ELF-1 (cell line): ENCODE data around the gene GNPDA2.
A peak's percentile ranks its signal among the peaks of the same experiment; 100 is the strongest.
"Not testable (repeated sequence)": the region's sequence is repeated elsewhere in the genome, so short reads cannot be mapped to it uniquely, and the experiment has no call there.

Experiments used
- DNase-seq: peaks from one replicate; pipeline ENCODE4 v3.0.0-alpha.2; 2016; ENCODE audit warnings: low read depth, low spot score

GNPDA2 gene

GRCh38 chr4:44726038-44726871 is at the start of gene GNPDA2:
TSS of gene GNPDA2 (minus strand) at chr4:44726556. CDS start at chr4:44722207, 4,349 bp downstream.
- DNase-seq: peak; percentile 91

GRCh38 chr4:44772340-44772739 is 46.0 kb upstream of the GNPDA2 start:
- DNase-seq: no peak

- DNase-seq: no peak
Measured at GRCh38 chr4:44771789-44772188, 45.4 kb upstream of the GNPDA2 start.

- no peak for DNase-seq
Measured at GRCh38 chr4:44766453-44766852, 40.1 kb upstream of the GNPDA2 start.

- DNase-seq: no peak
Measured at GRCh38 chr4:44765116-44765515, 38.8 kb upstream of the GNPDA2 start.

GRCh38 chr4:44761306-44761705 is 35.0 kb upstream of the GNPDA2 start:
- DNase-seq: no peak

- DNase-seq: no peak
Measured at GRCh38 chr4:44760142-44760898, 34.0 kb upstream of the GNPDA2 start.

- no peak for DNase-seq
Measured at GRCh38 chr4:44756559-44756958, 30.2 kb upstream of the GNPDA2 start.

GRCh38 chr4:44740201-44740600 is 13.8 kb upstream of the GNPDA2 start:
- DNase-seq: no peak

GRCh38 chr4:44738615-44739014 is 12.3 kb upstream of the GNPDA2 start:
- DNase-seq: no peak

- no peak for DNase-seq
Measured at GRCh38 chr4:44736900-44737299, 10.5 kb upstream of the GNPDA2 start.

GRCh38 chr4:44728694-44729093 is 2.3 kb upstream of the GNPDA2 start:
- DNase-seq: not testable (repeated sequence)

GRCh38 chr4:44727471-44727870 is 1.1 kb upstream of the GNPDA2 start:
- no peak for DNase-seq

- no peak for DNase-seq
Measured at GRCh38 chr4:44725726-44726037, 674 bp downstream of the GNPDA2 start.

GRCh38 chr4:44725166-44725565 is 1.2 kb downstream of the GNPDA2 start:
- no peak for DNase-seq

- DNase-seq: no peak
Measured at GRCh38 chr4:44722001-44722400, 4.4 kb downstream of the GNPDA2 start.

- DNase-seq: no peak
Measured at GRCh38 chr4:44720371-44720770, 6.0 kb downstream of the GNPDA2 start.

- no peak for DNase-seq
Measured at GRCh38 chr4:44716597-44716996, 9.8 kb downstream of the GNPDA2 start.

GRCh38 chr4:44713125-44713524 is 13.2 kb downstream of the GNPDA2 start:
- DNase-seq: no peak

- DNase-seq: no peak
Measured at GRCh38 chr4:44704673-44705072, 21.7 kb downstream of the GNPDA2 start.

GRCh38 chr4:44701037-44701436 is 25.3 kb downstream of the GNPDA2 start:
- DNase-seq: no peak

- DNase-seq: no peak
Measured at GRCh38 chr4:44700427-44700826, 25.9 kb downstream of the GNPDA2 start.

GRCh38 chr4:44684648-44685047 is 41.7 kb downstream of the GNPDA2 start:
- no peak for DNase-seq
